HG02973 (cell line): ENCODE data around the gene PTPN22.

ENCODE experiments used
- ATAC-seq: cut with Tn5 transposase; IDR thresholded peaks from one replicate; pipeline ENCODE4 v1.9.1; 2021; ENCODE audit warnings: moderate library complexity; ENCODE audit not compliant: unreplicated experiment

The PTPN22 gene

DNA sequence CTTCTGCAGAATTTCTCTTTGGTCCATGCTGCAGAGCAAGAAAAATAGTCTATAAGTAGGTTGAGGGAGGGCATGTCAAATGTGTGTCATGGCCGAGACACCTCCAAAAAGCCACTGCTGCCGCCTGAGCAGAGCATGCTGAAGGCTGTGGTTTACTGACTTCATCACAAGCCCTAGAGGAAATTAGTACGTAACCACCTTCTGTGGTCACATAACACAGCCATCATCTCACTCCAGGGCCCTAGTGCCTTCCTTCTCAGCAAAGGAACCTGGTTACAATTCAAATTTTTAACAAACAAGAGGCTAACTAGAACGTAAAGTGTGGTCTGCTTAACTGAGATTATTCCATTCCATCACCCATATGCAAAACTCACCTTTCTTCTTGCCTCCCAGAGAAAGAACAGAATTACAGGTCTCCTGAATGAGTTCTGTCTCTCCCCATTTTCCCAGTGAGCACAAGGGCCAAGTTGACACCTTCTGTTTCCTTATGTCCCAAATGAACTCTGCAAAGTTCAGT is at the start of gene PTPN22:
Gene PTPN22 (minus strand): TSS at position 116 of the 517 bp plus-strand sequence.
- peak; percentile 92 for ATAC-seq

DNA sequence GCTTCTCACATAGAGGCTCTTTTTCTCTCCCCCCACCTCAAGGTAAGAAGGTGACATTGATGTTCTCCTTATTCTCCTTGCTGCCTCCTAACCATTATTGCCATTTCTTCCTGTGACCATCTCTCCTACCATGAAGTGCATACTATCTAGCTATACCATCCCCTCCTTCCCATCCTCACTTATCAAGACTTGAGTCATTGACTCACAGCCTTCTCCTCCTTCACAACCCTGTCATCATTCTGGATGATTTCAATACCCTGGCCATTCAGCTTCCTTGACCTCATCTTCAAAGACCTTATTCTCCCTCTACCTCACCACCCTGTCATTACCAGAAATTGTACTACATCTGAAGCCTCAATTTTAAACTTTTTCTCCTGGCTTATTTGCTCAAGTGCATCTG is 46.7 kb upstream of the PTPN22 start:
- ATAC-seq, result no peak

DNA sequence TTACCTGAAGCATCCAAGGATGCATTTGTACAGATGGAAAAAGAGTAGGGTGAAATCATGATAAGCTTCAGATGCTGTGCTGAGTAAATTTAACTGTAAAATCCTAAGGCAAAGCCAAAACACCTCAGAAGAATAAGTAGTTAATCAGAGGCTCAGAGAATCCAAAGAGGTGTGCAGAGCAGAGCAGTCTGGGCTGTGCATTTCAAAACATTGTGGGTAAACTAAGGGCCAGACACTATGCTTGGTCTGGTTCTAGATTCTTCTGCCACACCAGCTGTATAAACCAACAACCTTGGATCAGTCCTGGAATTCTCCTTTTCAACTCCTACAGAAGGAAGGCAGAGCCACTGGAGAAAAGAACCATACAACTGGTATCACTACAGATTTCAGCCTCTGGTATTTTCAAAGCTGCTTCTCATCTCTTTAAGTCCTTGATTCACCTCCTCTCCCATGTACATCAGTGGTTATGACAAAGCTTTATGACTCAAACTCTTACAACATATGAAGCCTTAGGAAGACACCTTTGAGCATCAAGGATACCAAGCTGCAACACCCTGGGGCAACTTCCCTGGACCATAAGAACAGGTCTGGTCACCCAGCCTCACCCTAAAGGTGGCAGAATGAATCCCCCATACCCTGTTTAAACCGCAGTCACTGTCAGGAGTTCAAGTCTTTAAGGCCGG is 46.0 kb upstream of the PTPN22 start:
- no peak for ATAC-seq

DNA sequence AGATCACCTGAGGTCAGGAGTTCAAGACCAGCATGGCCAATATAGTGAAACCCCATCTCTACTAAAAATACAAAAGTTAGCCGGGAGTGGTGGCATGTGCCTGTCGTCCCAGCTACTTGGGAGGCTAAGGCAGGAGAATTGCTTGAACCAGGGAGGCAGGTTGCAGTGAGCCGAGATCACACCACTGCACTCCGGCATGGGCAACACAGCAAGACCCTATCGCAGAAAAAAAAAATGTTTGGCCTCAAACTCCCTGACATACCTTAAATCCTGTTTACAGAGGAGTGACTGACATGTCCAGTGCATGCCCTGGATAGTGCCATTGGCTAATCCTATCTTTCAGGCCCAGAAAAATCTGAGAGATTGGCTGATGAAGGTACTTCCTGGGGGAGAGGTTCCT is 45.5 kb upstream of the PTPN22 start:
- no peak for ATAC-seq

DNA sequence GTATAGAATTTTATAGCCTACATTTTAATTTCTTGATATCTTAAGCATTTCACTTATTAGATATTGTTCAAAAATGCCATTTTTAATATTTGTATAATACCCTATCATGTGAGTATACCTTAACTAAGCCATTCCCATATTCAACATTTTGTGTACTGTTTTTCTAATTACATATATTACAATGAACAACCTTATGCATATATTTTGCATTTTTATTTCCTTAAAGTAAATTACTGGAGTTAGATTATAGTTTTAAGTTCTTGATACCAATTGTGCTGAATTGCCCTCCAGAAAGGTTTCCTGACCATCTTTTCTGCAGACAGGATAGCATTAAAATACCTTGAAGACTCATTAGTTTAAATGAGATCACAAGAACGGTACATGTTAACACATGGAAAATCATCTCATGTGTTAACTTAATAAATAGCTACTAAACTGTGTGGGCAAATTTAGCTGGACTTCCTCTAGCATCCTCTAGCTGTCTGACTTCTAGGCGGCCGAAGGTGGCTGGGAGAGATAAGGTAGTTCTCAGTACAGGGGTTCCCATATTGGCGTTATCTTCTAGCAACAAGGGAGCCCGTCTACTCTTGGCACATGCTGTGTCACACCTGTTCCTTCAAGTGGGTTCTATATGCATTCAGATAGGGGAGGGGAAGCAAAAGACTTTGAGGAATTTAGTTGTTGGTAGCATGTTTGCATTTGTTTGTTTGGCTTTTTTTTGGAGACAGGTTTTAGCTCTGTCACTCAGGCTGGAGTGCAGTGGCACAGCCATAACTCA is 42.6 kb upstream of the PTPN22 start:
- ATAC-seq, result no peak

DNA sequence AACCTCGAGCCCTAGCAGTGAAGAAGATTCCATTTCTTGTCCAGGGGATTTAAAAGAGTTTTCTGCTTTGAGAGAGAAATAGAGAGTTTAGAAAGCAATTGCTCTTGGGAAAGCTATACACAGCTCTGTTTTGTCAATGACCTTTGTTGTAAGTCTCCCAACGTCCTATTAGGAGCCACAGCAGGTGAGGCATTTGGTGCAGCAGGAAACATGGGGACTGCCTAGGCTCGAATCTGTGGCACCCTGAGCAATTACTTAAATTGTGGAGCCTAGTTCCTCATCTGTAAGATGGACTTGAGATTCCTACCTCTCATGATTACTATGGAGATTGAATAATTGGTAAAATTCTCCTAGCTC is 41.8 kb upstream of the PTPN22 start:
- ATAC-seq, result no peak

DNA sequence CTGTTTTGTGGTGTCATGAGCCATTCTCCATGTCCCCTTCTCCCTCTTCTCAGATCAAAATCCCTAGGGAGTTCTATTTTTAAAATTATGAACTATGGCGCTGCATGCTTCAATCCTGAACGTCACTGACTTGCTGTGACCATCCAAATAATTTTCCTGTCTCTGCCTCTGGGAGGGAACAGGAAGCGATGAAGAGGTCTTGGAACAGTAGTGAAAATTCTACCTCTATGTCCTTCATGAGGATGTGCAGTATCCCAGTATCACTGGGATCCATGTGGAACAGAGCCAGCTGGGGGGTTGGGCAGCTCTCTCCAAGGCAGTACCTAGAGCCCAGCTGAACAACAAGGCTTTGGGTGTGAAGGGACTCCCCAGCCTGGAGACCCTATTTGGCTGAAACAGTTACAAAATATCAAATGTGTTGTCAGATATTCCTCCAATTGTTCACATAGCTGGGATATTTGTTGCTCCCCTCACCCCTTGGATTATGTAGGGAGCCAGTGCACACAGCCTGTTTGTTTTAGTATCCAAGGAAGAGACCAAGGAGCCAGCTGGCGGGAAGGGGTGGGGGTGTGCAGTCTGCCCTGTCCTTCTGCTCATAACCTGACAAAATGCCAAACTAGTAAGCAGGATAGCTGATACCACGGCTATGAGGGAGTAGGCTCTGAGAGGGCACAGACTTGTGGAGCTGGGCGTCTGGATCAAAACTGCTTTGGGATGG is 41.2 kb upstream of the PTPN22 start:
- ATAC-seq, result no peak

DNA sequence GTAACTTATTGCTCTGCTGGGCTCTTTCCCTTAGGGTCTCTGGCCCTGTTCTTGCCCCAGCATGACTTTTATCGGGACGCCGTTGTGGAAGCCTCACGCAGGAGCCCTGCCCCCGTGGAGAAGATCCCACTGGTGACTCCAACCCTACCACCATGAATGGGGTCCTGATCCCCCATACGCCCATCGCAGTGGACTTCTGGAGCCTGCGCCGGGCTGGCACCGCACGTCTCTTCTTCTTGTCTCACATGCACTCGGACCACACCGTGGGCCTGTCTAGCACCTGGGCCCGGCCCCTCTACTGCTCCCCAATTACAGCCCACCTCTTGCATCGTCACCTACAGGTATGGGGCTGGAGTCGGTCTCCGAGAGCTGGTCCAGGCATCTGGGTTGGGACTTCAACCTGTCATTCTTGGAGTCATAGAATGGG is 33.9 kb upstream of the PTPN22 start:
- ATAC-seq, result no peak

DNA sequence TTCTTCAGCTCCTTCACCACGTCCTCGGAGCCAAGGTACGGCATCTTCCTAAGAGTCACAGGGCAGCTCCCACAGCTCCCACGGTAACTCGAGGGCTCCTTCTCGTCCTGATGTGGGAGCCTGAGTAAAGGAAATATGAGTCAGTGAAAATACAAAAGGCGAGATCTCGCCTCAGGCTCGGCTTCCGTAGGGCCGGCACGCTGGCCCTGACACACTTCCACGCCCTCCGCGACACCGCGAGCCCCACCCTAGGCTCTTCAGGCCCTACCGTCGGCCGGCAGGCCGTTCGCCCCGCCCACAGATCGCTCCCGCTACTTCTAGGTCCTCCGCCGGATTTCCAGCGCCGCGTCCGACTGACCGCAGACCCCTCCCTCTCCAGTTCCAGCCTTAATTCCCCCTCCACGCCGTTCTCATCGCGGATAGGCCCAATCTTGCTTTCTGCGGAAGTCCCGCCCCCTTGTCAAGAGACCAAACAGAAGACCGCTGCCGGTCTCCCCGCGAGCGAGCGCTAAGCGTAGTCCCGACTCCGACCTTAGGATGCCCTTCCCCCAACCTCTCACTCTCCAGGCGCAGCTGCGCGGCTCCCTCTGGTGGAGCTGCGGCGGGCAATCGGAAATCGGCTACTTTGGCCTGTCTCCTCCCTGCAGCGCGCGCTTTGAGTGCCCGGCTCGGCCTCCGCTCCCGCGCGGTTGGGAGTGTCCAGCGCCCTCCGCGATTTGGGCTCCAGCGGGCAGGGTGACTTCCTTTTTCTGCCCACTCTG is 33.3 kb upstream of the PTPN22 start, which contains the start of the genes AP4B1 and DCLRE1B:
Gene AP4B1 (minus strand): TSS at position 126 of the 761 bp plus-strand sequence. CDS start 82 bp downstream, at position 44.
Gene DCLRE1B (plus strand): TSS at position 653 of the 761 bp plus-strand sequence. CDS start 261 bp downstream, outside the sequence.
- ATAC-seq, result peak; percentile 85

DNA sequence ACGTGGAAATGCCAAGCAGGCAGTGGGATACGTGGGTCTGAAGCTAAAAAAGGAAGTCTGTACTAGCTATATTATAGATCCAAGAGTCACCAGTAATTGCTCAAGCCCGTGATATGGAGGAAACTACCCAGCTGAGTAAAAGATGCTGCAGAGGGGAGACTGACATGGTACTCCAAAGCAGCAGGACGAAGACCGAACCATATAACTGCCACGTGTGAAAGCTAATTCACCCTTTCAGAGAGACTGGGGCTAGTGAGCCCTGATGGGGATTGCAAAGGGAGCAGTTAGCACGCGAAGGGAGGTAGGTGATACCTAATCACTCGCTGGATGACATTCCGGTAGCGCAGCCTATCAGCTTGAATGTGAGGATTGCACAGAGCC is 32.8 kb upstream of the PTPN22 start:
- peak; percentile 32 for ATAC-seq

DNA sequence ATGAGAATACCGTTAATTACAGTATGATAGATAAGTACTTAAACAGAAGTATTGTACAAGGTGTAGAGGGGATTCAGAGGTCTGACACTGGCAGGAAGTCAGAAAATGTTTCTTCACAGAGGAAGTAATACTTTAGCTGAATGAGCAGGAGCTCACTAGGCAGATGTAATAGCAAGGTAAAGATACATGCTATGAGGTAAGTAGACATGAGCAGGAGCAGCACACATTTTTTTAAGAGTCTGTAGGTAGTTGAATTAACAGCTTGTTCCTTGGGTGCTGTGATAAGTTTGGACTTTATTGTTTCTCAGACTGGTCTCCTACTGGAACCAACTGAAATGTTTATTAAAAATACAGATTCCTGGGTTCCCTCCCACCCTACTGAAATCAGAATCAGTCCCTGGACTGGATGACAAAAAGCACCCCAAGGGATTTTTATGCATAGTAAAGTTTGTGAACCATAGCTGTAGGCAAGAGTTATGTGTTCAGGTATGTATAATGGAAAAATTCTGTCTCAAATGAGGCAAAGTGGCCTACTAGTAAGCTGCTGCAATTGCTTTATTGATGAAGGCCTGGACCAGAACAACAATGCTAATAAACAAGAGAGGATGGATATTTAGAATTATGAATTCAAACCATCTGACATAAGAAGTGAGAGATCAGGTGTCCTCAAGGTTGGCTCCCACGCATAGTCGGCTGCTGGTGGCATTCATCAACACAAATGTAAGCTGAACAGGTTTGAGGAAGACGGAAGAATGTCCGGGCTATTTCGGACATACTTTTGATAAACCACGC is 32.2 kb upstream of the PTPN22 start:
- no peak for ATAC-seq

DNA sequence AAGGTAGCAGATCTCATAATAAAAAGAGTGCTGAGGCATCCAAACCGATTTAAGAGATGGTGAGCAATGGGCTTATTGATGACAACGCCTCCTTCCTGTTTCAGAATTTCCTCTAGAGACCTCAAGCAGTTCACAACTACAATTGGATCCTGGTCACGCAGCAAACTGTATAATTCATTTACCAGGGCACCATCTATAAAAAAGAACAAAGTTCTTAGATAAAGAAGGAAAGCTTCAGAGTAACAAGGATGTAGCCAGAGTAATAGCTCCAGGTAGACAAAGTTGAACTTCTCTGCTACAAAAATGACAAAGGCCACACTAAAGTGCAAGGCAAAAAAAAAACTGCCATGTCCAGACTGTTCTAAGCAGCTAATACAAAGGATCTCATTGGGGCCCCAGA is 29.7 kb upstream of the PTPN22 start:
- no peak for ATAC-seq

DNA sequence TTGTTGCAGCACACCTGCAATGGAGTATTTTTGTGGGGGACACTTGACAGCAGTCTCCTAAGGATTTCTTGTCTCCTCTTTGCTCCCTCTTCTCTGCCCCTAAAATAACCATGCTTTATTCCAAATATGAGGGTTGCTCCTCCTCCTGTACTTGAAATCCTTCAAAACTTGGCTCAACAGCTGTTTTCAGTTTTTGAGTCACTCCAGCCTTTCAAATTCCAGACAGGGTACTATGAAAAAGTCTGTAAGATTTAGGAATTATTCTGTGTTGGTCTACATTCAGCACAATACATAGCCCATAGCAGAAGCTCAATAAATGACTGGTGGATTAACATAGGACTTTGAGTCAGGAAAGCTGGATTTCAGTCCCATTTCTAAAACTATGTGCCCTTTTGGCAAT is 27.6 kb upstream of the PTPN22 start:
- ATAC-seq, result no peak

DNA sequence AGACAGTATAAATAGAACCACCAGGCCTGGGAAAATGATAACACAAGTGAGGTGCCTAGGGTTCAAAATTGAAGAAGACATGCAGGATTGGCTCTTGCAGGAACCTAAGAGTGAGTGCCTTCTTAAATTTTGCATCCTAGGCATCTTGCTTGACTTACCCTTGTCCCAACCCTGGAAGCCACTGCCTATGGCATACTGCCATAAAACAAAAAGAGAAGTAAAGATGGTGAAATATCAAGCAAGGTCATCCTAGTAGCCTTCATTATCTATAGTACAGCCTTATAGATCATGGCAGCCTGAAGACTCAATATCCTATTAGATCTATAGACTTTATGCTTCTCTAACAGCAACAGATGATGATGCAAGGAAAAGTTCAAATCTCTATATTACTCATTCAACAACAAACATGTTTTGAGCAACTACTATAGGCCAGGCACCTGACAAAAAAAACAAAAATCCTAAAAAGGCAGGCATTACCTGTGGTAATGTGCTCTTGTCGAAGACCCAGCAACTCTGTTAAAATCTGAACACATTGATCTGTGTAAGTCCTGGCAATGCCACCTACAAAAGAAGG is 26.8 kb upstream of the PTPN22 start:
- no peak for ATAC-seq

DNA sequence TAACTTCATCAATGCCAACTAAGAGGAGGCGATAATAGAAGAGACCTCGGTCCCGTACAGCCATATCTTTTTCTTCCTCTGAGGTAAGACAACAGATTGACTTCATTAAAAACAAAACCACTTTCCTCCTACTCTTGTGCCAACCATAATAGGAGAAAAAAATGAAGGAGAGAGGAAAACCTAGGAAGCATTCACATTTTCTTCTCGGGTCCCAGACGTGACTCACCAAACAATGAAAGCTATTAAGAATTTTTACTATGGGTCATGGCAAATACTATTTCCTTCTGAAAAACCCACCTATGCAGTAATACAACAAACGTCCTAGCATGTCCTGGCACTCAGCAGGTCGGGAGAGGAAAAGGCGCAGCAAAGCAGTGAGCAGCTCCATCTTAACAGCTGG is 24.4 kb upstream of the PTPN22 start:
- ATAC-seq, result no peak

DNA sequence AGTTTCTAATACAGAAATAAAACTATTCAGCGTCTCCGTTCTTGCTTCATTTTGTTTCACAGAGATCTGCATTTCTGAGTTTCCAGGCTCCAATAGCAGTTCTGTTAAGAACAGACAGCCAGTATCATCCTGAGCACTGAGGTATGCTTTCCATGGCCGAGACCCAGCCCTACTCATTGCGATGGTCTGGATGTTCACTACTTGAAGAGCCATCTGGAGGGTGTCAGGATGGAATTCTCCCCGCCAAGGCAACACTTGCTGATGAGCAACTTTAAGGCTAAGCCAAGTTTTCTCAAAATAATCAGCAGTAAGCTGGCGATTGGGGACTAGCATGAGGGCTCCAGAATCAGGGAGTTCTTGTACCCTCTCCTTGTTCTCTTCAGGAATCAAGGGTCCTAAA is 23.6 kb upstream of the PTPN22 start:
- no peak for ATAC-seq

DNA sequence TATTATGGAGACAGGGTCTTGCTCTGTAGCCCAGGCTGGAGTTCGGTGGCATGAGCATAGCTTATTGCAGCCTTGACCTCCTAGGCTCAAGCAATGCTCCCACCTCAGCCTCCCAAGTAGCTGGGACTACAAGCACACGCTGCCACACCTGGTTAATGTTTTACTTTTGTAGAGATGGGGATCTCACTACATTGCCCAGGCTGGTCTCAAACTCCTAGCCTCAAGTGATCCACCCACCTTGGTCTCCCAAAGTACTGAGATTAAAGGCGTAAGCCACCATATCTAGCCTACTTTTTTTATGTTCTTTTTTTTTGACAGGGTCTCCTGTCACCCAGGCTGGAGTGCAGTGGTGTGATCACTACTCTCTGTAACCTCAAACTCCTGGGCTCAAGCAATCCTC is 21.8 kb upstream of the PTPN22 start:
- no peak for ATAC-seq

DNA sequence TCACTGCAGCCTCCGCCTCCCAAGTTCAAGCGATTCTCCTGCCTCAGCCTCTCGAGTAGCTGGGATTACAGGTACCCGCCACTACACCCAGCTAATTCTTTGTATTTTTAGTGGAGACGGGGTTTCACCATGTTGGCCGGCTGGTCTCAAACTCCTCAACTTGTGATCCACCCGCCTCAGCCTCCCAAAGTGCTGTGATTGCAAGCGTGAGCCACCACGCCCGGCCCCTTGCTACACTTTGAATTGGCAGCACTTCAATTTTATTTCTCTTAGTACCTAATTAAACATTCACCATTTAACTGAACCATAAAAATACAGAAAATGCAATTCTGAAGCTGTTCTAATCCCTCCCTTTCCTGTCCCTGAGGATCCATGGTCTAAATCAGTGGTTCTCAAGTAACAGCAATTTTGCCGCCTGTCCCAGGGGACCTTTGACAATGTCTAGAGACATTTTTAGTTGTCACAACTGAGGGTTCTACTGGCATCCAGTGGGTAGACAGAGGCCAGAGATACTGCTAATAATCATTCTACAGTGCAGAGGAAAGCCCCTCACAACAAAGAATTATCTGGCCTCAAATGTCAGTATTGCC is 20.2 kb upstream of the PTPN22 start:
- no peak for ATAC-seq

DNA sequence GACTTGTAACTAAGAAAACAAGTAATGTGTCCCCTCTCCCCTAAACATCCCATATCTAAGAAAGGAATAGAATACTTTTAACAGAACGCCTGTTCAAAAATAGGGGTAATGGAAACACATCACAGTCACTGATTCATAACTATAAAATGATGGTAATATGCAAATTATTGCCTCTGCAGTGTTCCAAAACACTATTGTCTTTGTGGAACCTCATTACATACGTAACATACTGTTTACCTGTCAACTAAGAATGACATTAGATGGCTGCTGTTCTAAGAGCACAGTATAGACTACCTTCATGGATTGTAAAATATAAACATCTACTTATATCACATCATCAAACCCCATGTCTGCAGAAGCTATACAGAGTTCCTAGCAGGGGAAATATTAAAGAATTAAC is 19.3 kb upstream of the PTPN22 start:
- no peak for ATAC-seq
